Skeletal muscle tissue (tissue), 4 donors: ENCODE data around the gene SLC9A5. TPM values are rescaled to one million over a fixed set of nuclear protein-coding genes. Genes with fewer than 3 reads are reported as not detected.

Source experiments
- H3K27ac ChIP-seq: one replicate; pipeline ENCODE4 v1.7.0; 2013; ENCODE audit warnings: mild to moderate bottlenecking, low read depth, low read length, inconsistent platforms
- H3K27me3 ChIP-seq, 3 donors: one replicate each; pipeline ENCODE4 v1.7.0; 2013; ENCODE audit warnings: low read length in 3 of 3; ENCODE audit not compliant: control insufficient read depth in 3 of 3, insufficient read depth in 3 of 3
- H3K36me3 ChIP-seq, 3 donors: one replicate each; pipeline ENCODE4 v1.7.0; 2013; ENCODE audit warnings: low read length in 3 of 3; ENCODE audit not compliant: control insufficient read depth in 3 of 3, insufficient read depth in 3 of 3
- H3K4me1 ChIP-seq, 3 donors: one replicate each; pipeline ENCODE4 v1.7.0; 2013; ENCODE audit warnings: low read length in 3 of 3, mild to moderate bottlenecking in 3 of 3; ENCODE audit not compliant: control insufficient read depth in 3 of 3, insufficient read depth in 3 of 3
- H3K4me3 ChIP-seq, 3 donors: one replicate each; pipeline ENCODE4 v1.7.0; 2013; ENCODE audit warnings: low read length in 3 of 3
- H3K9ac ChIP-seq, 3 donors: one replicate each; pipeline ENCODE4 v1.7.0; 2013; ENCODE audit warnings: low read length in 3 of 3, mild to moderate bottlenecking in 3 of 3, moderate library complexity in 2 of 3, low read depth in 1 of 3
- H3K9me3 ChIP-seq, 3 donors: one replicate each; pipeline ENCODE4 v1.7.0; 2013; ENCODE audit warnings: low read length in 3 of 3; ENCODE audit not compliant: control insufficient read depth in 3 of 3
- total RNA-seq: library from RNA; depleted of rRNA; stranded (reverse); fragments of >200 nt; gene quantifications from one replicate; pipeline ENCODE4 v1.2.3, GENCODE V29; 2014
- donor health status: Osteomylitis.

Gene SLC9A5
- total RNA-seq, 1 donor from 2014 or later = not detected

- no peaks in the 10 kb centered on the region for H3K27me3 ChIP-seq
- H3K9ac ChIP-seq = peak within 1 kb of the TSS; percentile 27 to 54 (median 38)
- no peaks in the 10 kb centered on the region for H3K36me3 ChIP-seq
- H3K27ac ChIP-seq = peak within 1 kb of the TSS; percentile 52
- H3K9me3 ChIP-seq = no peaks in the 10 kb centered on the region
- peak within 1 kb of the TSS; percentile 54 to 61 (median 58) for H3K4me3 ChIP-seq
- H3K4me1 ChIP-seq = peaks cover 0 to 17% (median 14%) of the 10 kb centered on the region in 3 donors
Measured at GRCh38 chr16:67279296-67280089, 30.7 kb downstream of the SLC9A5 start, which contains the start of gene PLEKHG4. TSS of gene PLEKHG4 (plus strand) at chr16:67279532. CDS start at chr16:67280045, 513 bp downstream.

- no peaks in the 10 kb centered on the region for H3K36me3 ChIP-seq
- no peaks in the 10 kb centered on the region for H3K9me3 ChIP-seq
- peak overlapping the region in 1 of 3 donors; percentile 45 for H3K9ac ChIP-seq
- peaks cover 0 to 20% (median 17%) of the 10 kb centered on the region in 3 donors for H3K4me1 ChIP-seq
- H3K27me3 ChIP-seq = no peaks in the 10 kb centered on the region
- no peak overlapping the region for H3K27ac ChIP-seq
- peak overlapping the region in 1 of 3 donors; percentile 54 for H3K4me3 ChIP-seq
Measured at GRCh38 chr16:67280090-67281015, 31.6 kb downstream of the SLC9A5 start.

DNA sequence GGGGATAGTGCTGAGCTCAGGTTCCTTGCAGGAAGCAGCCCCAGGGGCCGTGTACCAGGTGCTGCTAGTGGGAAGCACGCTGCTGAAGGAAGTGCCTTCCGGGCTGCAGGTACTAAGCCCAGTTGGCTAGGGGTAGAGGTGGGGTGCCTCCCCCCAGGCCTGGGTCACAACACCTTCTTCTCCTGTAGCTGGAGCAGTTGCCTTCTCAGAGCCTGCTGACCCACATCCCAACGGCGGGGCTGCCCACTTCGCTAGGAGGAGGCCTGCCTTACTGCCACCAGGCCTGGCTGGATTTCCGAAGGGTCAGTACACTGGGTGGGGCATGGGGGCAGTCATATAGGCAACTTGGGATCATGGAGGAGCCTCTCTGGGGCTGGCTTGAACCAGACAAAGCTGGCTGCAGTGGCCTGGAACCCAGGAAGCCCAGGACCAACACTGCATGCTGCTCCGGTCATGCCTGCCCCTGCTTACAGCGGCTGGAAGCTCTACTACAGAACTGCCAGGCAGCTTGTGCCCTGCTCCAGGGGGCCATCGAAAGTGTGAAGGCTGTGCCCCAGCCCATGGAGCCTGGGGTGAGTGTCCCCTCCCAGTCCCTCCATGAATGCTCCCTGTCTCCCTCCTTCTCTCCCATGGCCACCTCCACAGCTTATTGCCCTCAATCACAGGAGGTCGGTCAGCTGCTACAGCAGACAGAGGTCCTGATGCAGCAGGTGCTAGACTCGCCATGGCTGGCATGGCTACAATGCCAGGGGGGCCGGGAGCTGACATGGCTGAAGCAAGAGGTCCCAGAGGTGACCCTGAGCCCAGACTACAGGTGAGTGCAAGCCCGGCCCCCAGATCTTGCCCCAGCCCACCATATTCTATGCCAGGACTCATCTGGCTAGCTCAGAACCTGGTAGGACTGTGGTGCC lies 33.0 kb downstream of the SLC9A5 start:
- H3K27ac ChIP-seq = no peak overlapping the region
- no peaks in the 10 kb centered on the region for H3K27me3 ChIP-seq
- no peak overlapping the region for H3K9ac ChIP-seq
- H3K36me3 ChIP-seq = no peaks in the 10 kb centered on the region
- H3K9me3 ChIP-seq = no peaks in the 10 kb centered on the region
- H3K4me1 ChIP-seq = peaks cover 0 to 20% (median 15%) of the 10 kb centered on the region in 3 donors
- H3K4me3 ChIP-seq = no peak overlapping the region

GRCh38 chr16:67282447-67282805 lies 33.6 kb downstream of the SLC9A5 start:
- peaks cover 0 to 19% (median 14%) of the 10 kb centered on the region in 3 donors for H3K4me1 ChIP-seq
- no peaks in the 10 kb centered on the region for H3K27me3 ChIP-seq
- no peaks in the 10 kb centered on the region for H3K36me3 ChIP-seq
- no peaks in the 10 kb centered on the region for H3K9me3 ChIP-seq
- H3K9ac ChIP-seq = no peak overlapping the region
- no peak overlapping the region for H3K27ac ChIP-seq
- no peak overlapping the region for H3K4me3 ChIP-seq

- Histone ChIP-seq H3K27me3 (no peaks in the 10 kb centered on the region), H3K9me3 (no peaks in the 10 kb centered on the region), H3K4me3 (no peak overlapping the region), H3K9ac (no peak overlapping the region), H3K27ac (no peak overlapping the region), H3K36me3 (no peaks in the 10 kb centered on the region), H3K4me1 (peaks cover 0 to 12% (median 11%) of the 10 kb centered on the region in 3 donors)
Measured at GRCh38 chr16:67283039-67283825, 34.5 kb downstream of the SLC9A5 start.

DNA sequence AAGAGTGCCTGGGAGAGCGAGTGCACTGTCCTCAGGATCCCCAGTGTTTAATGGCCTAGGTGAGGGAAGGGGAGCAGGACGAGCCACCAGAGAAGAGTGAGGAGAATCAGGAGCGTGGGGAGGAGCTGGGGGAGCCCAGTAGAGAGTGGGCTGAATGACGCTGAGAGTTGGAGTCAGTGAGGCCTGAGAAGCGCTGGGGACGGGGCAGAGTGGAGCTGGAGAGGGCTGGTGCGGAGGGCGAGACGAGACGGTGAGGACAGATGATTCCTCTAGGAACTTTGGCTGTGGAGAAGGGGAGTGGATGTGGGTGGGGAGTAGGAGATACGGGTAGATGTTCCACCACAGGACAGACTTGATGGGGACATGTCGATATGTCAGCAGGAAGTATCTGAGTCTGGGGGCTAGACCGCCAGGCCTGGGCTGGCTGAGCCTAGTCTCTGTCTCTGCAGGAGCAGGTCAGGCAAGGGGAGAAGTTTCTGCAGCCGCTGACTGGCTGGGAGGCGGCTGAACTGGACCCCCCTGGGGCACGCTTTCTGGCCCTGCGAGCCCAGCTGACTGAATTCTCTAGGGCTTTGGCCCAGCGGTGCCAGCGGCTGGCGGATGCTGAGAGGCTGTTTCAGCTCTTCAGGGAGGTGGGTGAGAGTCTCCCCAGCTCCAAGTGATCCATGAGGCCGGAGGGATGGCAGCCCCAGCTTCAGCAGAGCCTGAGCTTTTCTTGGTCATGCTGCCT lies 35.2 kb downstream of the SLC9A5 start:
- Histone ChIP-seq H3K9ac (peak overlapping the region in 1 of 3 donors; percentile 45), H3K9me3 (no peaks in the 10 kb centered on the region), H3K27me3 (no peaks in the 10 kb centered on the region), H3K36me3 (no peaks in the 10 kb centered on the region), H3K4me1 (peaks cover 0 to 7% (median 5%) of the 10 kb centered on the region in 3 donors), H3K4me3 (no peak overlapping the region), H3K27ac (no peak overlapping the region)

DNA sequence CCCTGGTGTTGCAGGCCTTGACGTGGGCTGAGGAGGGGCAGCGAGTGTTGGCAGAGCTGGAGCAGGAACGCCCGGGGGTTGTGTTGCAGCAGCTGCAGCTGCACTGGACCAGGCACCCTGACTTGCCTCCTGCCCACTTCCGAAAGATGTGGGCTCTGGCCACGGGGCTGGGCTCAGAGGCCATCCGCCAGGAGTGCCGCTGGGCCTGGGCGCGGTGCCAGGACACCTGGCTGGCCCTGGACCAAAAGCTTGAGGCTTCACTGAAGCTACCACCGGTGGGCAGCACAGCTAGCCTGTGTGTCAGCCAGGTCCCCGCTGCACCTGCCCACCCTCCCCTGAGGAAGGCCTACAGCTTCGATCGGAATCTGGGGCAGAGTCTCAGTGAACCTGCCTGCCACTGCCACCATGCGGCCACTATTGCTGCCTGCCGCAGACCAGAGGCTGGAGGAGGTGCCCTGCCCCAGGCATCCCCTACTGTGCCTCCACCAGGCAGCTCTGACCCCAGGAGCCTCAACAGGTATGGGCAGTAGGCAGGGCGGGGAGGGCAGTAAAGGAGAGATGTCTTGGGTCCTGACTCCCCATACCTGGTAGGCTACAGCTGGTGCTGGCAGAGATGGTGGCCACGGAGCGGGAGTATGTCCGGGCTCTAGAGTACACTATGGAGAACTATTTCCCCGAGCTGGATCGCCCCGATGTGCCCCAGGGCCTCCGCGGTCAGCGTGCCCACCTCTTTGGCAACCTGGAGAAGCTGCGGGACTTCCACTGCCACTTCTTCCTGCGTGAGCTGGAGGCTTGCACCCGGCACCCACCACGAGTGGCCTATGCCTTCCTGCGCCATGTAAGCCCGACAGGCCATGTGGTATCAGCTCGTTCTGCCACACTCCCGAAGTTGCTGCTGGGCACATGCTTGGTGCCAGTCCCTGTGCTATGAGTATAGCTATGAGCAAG lies 36.2 kb downstream of the SLC9A5 start:
- Histone ChIP-seq H3K9me3 (no peaks in the 10 kb centered on the region), H3K27ac (no peak overlapping the region), H3K4me3 (no peak overlapping the region), H3K4me1 (peaks cover 0 to 5% (median 3%) of the 10 kb centered on the region in 3 donors), H3K27me3 (no peaks in the 10 kb centered on the region), H3K9ac (peak overlapping the region in 1 of 3 donors; percentile 45), H3K36me3 (no peaks in the 10 kb centered on the region)
